HG02852 (cell line): ENCODE results near the gene LYPD6B.
A peak's percentile ranks its signal among the peaks of the same experiment; 100 is the strongest.

Source experiments
- ATAC-seq: cut with Tn5 transposase; IDR thresholded peaks from one replicate; pipeline ENCODE4 v1.9.1; 2021; ENCODE audit warnings: mild to moderate bottlenecking, moderate library complexity; ENCODE audit not compliant: unreplicated experiment

The LYPD6B gene

GRCh38 chr2:149039213-149039724 lies 770 bp downstream of the LYPD6B start:
- ATAC-seq = no peak

- ATAC-seq = peak; percentile 45
Measured at GRCh38 chr2:149040451-149040850, 2.0 kb downstream of the LYPD6B start.

- no peak for ATAC-seq
Measured at GRCh38 chr2:149041482-149041881, 3.0 kb downstream of the LYPD6B start.

GRCh38 chr2:149042881-149043280 lies 4.4 kb downstream of the LYPD6B start:
- ATAC-seq = no peak

GRCh38 chr2:149044500-149044899 lies 6.0 kb downstream of the LYPD6B start:
- ATAC-seq = no peak

GRCh38 chr2:149047118-149047517 lies 8.6 kb downstream of the LYPD6B start:
- ATAC-seq = no peak

- peak; percentile 25 for ATAC-seq
Measured at GRCh38 chr2:149049142-149049541, 10.6 kb downstream of the LYPD6B start.

GRCh38 chr2:149050188-149050587 lies 11.7 kb downstream of the LYPD6B start:
- peak; percentile 93 for ATAC-seq

GRCh38 chr2:149055751-149056150 lies 17.3 kb downstream of the LYPD6B start:
- ATAC-seq = no peak

- no peak for ATAC-seq
Measured at GRCh38 chr2:149056541-149057255, 18.2 kb downstream of the LYPD6B start.

GRCh38 chr2:149057401-149057800 lies 18.9 kb downstream of the LYPD6B start:
- no peak for ATAC-seq

- ATAC-seq = no peak
Measured at GRCh38 chr2:149058936-149059335, 20.4 kb downstream of the LYPD6B start.

- no peak for ATAC-seq
Measured at GRCh38 chr2:149059822-149060221, 21.3 kb downstream of the LYPD6B start.

- ATAC-seq = no peak
Measured at GRCh38 chr2:149061133-149061745, 22.7 kb downstream of the LYPD6B start.

GRCh38 chr2:149062531-149062930 lies 24.0 kb downstream of the LYPD6B start:
- no peak for ATAC-seq

- no peak for ATAC-seq
Measured at GRCh38 chr2:149063177-149063576, 24.7 kb downstream of the LYPD6B start.

GRCh38 chr2:149064365-149064841 lies 25.9 kb downstream of the LYPD6B start:
- no peak for ATAC-seq

GRCh38 chr2:149064856-149065630 lies 26.5 kb downstream of the LYPD6B start:
- ATAC-seq = no peak

GRCh38 chr2:149068225-149068995 lies 29.9 kb downstream of the LYPD6B start:
- no peak for ATAC-seq

- no peak for ATAC-seq
Measured at GRCh38 chr2:149068996-149069888, 30.7 kb downstream of the LYPD6B start.
